Kidney epithelial cell (primary cell): ENCODE results near the gene VAC14. TPM values are rescaled to one million over a fixed set of nuclear protein-coding genes. Genes with fewer than 3 reads are reported as not detected.
"Not testable (repeated sequence)": the region's sequence is repeated elsewhere in the genome, so short reads cannot be mapped to it uniquely, and the experiment has no call there.

Source experiments
- DNase-seq: peaks from one replicate; pipeline ENCODE4 v3.0.0-alpha.2; 2010; ENCODE audit warnings: low read depth
- H3K27me3 ChIP-seq: 2 replicates; pipeline ENCODE4 v1.6.0; 2011; ENCODE audit warnings: low read length; ENCODE audit not compliant: control insufficient read depth, insufficient read depth
- H3K36me3 ChIP-seq: 2 replicates; pipeline ENCODE4 v1.5.1; 2011; ENCODE audit warnings: low read length; ENCODE audit not compliant: control insufficient read depth, insufficient read depth
- H3K4me3 ChIP-seq: 2 replicates; pipeline ENCODE4 v1.5.1; 2011; ENCODE audit warnings: low read depth, mild to moderate bottlenecking, control low read depth, low read length
- total RNA-seq: library from RNA; depleted of rRNA; stranded (reverse); fragments of >200 nt; gene quantifications from 2 replicates; pipeline ENCODE4 v1.2.3, GENCODE V29; 2015
- TF ChIP-seq, protein P1 (sequence below): IDR thresholded peaks from 2 replicates; pipeline ENCODE4 v1.5.1; 2011; ENCODE audit warnings: mild to moderate bottlenecking, moderate library complexity, low read length, control low read depth, inconsistent platforms; ENCODE audit not compliant: insufficient read depth, poor library complexity, severe bottlenecking

VAC14 gene
- total RNA-seq, 1 donor from 2014 or later = 61.3 TPM

- TF ChIP-seq, protein P1, sequence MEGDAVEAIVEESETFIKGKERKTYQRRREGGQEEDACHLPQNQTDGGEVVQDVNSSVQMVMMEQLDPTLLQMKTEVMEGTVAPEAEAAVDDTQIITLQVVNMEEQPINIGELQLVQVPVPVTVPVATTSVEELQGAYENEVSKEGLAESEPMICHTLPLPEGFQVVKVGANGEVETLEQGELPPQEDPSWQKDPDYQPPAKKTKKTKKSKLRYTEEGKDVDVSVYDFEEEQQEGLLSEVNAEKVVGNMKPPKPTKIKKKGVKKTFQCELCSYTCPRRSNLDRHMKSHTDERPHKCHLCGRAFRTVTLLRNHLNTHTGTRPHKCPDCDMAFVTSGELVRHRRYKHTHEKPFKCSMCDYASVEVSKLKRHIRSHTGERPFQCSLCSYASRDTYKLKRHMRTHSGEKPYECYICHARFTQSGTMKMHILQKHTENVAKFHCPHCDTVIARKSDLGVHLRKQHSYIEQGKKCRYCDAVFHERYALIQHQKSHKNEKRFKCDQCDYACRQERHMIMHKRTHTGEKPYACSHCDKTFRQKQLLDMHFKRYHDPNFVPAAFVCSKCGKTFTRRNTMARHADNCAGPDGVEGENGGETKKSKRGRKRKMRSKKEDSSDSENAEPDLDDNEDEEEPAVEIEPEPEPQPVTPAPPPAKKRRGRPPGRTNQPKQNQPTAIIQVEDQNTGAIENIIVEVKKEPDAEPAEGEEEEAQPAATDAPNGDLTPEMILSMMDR = no peak
- Histone ChIP-seq H3K27me3 (no peaks in the 10 kb centered on the region), H3K36me3 (no peaks in the 10 kb centered on the region), H3K4me3 (no peak overlapping the region)
- no peak for DNase-seq
Measured at GRCh38 chr16:70745536-70746025, 55.4 kb downstream of the VAC14 start.

- no peak for DNase-seq
- Histone ChIP-seq H3K27me3 (no peaks in the 10 kb centered on the region), H3K4me3 (no peak overlapping the region), H3K36me3 (no peaks in the 10 kb centered on the region)
- TF ChIP-seq, protein P1 = no peak
Measured at GRCh38 chr16:70744366-70744765, 56.6 kb downstream of the VAC14 start.

DNA sequence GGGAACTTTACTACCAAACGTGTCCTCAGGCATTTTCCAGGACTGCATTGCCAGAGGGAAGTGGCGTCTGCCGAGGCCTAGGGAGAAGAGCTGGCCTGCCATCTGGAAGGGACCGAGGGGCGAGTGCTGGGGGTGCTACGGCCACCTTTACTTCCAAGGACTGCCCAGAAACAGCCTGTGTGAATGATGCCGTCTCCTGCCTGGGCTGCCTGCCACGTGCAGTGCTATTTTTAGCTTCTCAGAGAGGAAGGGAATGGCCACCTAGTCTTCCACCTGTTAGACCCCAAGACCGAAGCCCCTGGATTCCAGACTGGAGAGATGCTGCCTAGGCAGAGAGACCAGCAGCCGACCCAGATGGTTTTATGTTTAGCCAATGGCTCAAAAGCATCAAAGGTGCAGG is 57.2 kb downstream of the VAC14 start:
- DNase-seq = no peak
- TF ChIP-seq, protein P1 = no peak
- H3K4me3 ChIP-seq = no peak overlapping the region
- H3K36me3 ChIP-seq = no peaks in the 10 kb centered on the region
- H3K27me3 ChIP-seq = no peaks in the 10 kb centered on the region

DNA sequence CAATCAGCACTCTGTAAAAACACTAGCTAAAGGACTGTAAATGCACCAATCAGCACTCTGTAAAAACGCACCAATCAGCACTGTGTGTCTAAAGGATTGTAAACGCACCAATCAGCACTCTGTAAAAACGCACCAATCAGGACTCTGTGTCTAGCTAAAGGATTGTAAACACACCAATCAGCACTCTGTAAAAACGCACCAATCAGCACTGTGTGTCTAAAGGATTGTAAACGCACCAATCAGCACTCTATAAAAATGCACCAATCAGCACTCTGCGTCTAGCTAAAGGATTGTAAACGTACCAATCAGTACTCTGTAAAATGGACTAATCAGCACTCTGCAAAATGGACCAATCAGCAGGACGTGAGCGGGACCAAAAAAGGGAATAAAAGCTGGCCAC is 58.0 kb downstream of the VAC14 start:
- H3K4me3 ChIP-seq, H3K36me3 ChIP-seq, H3K27me3 ChIP-seq, DNase-seq: not testable (repeated sequence)

GRCh38 chr16:70741783-70742125 is 59.2 kb downstream of the VAC14 start:
- TF ChIP-seq, protein P1 = no peak

DNA sequence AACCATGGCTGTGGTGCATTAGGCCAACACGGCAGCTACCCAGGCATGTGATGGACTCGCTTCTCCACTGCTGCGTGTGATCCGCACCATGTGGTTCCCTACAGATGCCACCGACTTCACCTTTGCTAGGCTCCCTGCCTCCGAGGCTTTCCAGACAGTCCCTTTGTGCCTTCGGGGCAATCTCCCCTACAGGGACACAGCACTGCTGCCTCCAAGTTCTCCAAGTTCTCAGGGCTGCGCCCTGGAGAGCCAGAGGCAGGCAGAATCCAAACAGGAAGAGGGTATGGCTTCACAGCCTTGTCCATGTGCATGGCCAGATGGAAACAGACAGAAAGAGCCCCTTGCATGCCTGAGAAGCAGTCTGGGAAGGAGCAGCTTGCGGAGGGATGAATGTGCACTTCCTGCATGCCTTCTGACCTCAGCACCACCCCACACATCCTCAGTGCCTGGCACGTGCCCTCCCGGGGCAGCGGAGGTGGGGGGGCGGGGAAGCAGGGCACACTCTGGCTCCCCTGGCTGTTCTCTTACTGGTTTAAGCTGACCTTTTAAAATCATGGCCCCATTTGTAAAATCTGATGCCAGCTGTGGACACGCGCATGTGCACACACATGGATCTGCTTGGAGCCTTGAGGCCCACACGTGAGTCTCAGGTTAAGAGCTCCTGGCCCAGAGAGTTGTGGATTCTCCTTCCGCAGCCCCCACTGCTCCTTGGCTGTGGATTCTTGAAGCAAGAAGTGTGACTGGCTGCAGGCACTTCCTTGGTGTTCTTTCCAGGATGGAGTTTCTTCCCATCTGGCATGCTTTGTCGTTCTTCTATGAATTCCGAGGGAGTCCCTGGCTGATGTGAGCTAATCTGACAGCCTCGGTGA is 59.8 kb downstream of the VAC14 start:
- H3K27me3 ChIP-seq = no peaks in the 10 kb centered on the region
- H3K4me3 ChIP-seq = no peak overlapping the region
- TF ChIP-seq, protein P1 = no peak
- DNase-seq = no peak
- H3K36me3 ChIP-seq = no peaks in the 10 kb centered on the region

More at GRCh38 chr16:70741783-70742125, 59.2 kb downstream of the VAC14 start:
- no peaks in the 10 kb centered on the region for H3K27me3 ChIP-seq
- no peaks in the 10 kb centered on the region for H3K36me3 ChIP-seq
- no peak overlapping the region for H3K4me3 ChIP-seq
- DNase-seq = no peak
